ENCODE measurements around the gene FIBIN.
"Not testable (repeated sequence)": the region's sequence is repeated elsewhere in the genome, so short reads cannot be mapped to it uniquely, and the experiment has no call there.

Gene FIBIN

GRCh38 chr11:26993965-26994457 lies at the start of gene FIBIN:
Gene FIBIN, plus strand, starts transcription at chr11:26994112. Its CDS starts 415 bp downstream, at chr11:26994527.
- in situ Hi-C loops (cut with HindIII; ENCODE audit: low sequenced_read_pairs): no loop called here

GRCh38 chr11:26944866-26945664 lies 48.8 kb upstream of the FIBIN start:
- in situ Hi-C loops (cut with HindIII; ENCODE audit: low sequenced_read_pairs): no loop called here

- in situ Hi-C loops (cut with HindIII; ENCODE audit: low sequenced_read_pairs): no loop called here
Measured at GRCh38 chr11:26946257-26946716, 47.6 kb upstream of the FIBIN start.

GRCh38 chr11:26947379-26947844 lies 46.5 kb upstream of the FIBIN start:
- in situ Hi-C loops (cut with HindIII; ENCODE audit: low sequenced_read_pairs): no loop called here

GRCh38 chr11:26947904-26948639 lies 45.8 kb upstream of the FIBIN start:
- in situ Hi-C loops (cut with HindIII; ENCODE audit: low sequenced_read_pairs): no loop called here

DNA sequence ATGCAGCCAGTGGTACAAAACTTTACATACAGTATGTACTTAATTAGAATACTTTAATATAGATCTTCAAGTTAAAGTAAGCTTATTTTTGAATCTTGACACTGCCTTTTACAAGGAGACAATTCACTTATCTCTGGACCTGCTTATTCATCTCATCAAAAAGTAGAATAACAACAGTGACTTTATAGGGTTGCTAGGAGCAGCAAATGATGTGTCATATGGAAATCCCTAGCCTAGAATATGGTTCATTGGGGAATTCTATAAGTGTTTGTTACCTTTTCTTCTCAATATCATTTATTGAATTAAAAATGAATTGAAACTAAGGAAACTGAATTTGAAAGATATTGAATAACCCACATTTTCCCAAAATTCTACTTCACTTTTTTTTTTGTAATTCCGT lies 45.0 kb upstream of the FIBIN start:
- in situ Hi-C loops (cut with HindIII; ENCODE audit: low sequenced_read_pairs): no loop called here

- in situ Hi-C loops (cut with HindIII; ENCODE audit: low sequenced_read_pairs): no loop called here
Measured at GRCh38 chr11:26949846-26950245, 44.1 kb upstream of the FIBIN start.

- in situ Hi-C loops (cut with HindIII; ENCODE audit: low sequenced_read_pairs): no loop called here
Measured at GRCh38 chr11:26950260-26950719, 43.6 kb upstream of the FIBIN start.

- in situ Hi-C loops (cut with HindIII; ENCODE audit: low sequenced_read_pairs): no loop called here
Measured at GRCh38 chr11:26951809-26952515, 42.0 kb upstream of the FIBIN start.

DNA sequence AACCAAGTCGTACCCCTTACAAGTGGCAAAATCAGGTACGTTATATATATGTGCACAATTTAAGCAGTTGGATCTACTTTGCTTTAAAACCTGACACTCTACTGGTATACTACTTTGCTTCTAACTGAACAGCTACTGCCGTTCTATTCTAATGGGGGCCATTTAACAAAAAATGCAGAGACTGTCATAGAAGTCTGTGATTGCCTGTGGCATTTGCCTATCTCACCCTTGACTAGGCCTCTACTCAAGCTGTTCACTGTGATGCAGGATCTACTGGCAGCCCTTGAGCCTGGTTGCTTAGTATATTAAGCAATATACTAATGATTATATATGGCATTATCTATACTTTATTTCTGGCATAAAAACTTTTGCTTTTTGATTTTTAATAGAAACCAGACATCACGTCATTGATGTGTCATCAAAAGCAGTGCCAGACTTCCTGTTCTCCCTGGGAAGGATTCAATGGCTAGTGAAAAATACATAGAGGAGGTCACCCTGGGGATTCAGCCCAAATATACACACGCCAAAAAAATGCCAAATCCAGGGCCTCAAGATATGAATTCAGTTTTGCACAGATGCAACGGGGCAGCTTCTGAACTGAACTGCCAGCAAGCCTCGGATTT lies 40.0 kb upstream of the FIBIN start:
- in situ Hi-C loops (cut with HindIII; ENCODE audit: low sequenced_read_pairs): no loop called here

- in situ Hi-C loops (cut with HindIII; ENCODE audit: low sequenced_read_pairs): no loop called here
Measured at GRCh38 chr11:26958005-26958701, 35.8 kb upstream of the FIBIN start.

DNA sequence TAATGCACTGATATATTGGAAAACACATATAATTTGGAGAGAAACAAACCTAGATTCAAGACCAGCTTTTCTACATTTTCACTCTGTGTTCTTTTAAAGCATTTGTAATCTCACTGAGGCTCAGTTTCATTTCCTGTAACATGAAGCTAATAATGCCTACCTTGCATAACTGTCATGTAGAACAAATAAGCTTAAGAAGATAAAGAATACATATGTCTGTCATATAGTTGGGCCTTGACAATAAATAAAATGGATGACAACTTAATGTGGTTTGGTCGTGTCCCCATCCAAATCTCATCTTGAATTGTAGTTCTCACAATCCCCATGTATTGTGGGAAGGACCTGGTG lies 35.2 kb upstream of the FIBIN start:
- in situ Hi-C loops (cut with HindIII; ENCODE audit: low sequenced_read_pairs): no loop called here

DNA sequence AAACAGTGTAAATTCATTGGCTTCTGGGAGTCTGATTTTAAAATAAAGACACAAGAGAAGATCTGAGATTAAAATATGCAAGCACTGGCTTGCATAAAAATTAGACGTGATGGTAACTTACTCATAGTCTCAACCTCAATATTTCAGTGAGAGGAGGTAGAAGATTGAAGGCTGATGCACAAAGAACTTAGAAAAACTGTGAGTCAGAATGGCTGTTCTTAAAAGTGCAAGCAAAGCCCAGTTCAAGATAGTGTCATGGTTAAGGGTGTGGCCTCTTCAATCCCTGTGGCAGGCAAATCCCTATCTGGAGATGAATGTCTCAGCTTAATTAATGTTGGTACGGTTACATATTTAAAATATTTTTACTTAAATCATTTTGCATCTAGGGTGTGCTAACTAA lies 33.6 kb upstream of the FIBIN start:
- in situ Hi-C loops (cut with HindIII; ENCODE audit: low sequenced_read_pairs): no loop called here

DNA sequence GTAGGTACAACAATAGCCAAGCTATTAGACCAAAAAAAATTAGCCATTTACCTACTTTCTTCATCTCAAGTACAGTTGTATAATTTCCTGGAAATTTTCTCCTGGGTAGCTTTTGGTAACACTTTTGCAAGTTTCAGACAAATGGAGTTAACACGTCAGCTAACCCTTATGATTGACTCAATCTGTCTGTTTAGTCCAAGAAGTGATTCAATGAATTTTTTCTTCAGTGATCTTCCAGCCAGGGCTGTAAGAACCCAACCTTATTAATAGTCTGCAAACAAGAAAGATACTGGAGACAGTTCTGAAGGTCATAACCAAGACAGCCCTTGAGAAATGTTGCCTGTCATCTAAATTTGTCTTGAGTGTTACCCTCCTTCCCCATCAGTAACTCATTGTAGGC lies 30.1 kb upstream of the FIBIN start:
- in situ Hi-C loops (cut with HindIII; ENCODE audit: low sequenced_read_pairs): no loop called here

DNA sequence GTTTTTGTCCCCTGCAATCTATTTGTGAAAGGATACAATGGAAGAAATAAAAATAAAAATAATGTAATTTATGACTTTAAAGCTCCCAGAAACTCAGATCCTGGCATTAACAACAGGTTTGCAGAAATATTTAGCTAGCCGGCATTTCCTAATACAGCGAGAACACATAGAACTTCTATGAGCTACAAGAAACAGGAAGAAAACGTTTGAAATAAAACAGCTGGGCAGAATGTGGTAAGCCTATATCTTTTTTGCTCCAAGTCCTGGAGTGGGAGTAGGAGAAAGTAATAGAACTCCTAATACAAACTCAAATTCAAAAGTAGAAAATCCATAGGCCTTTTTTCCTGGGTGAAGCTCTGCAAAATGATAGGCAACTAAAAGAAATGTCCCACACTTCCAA lies 29.6 kb upstream of the FIBIN start:
- in situ Hi-C loops (cut with HindIII; ENCODE audit: low sequenced_read_pairs): no loop called here

- in situ Hi-C loops (cut with HindIII; ENCODE audit: low sequenced_read_pairs): not testable (repeated sequence)
Measured at GRCh38 chr11:26964847-26965485, 28.9 kb upstream of the FIBIN start.

- in situ Hi-C loops (cut with HindIII; ENCODE audit: low sequenced_read_pairs): no loop called here
Measured at GRCh38 chr11:26971961-26972360, 22.0 kb upstream of the FIBIN start.

- in situ Hi-C loops (cut with HindIII; ENCODE audit: low sequenced_read_pairs): no loop called here
Measured at GRCh38 chr11:26974069-26974783, 19.7 kb upstream of the FIBIN start.

DNA sequence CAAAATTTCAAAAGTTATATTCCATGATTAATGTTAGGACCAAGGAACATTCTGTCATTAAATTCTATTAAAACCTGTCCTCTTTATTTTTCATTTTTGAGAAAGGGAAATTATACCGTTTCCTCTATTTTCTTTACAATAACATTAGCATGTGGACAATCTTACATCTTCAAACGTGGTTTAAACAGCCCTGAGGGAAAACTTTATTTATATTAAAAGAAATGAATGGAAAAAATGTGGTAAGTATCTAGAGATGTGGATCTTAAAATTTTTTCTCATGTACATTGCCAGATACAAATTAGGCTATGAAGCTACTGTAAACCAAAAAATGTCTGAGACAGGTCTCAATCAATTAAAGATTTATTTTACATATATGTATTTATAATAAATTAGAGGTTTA lies 18.9 kb upstream of the FIBIN start:
- in situ Hi-C loops (cut with HindIII; ENCODE audit: low sequenced_read_pairs): no loop called here
